SK-N-SH treated with all-trans-retinoic acid at 6 μM for 48 hours (cell line): ENCODE data around the gene OXER1.

Source experiments
- CREB5 ChIP-seq: fragments of 250-450 bp; sonication (Bioruptor Pico); IDR thresholded peaks from 2 replicates; pipeline ENCODE4 v1.5.1; 2020; ENCODE audit warnings: low read depth, mild to moderate bottlenecking, moderate library complexity
- CSRNP3 ChIP-seq: fragments of 250-450 bp; sonication (Bioruptor Pico); IDR thresholded peaks from 2 replicates; pipeline ENCODE4 v1.5.1; 2021; ENCODE audit warnings: mild to moderate bottlenecking, moderate library complexity
- ESRRG ChIP-seq: fragments of 250-450 bp; sonication (Bioruptor Pico); IDR thresholded peaks from 2 replicates; pipeline ENCODE4 v1.6.1; 2021; ENCODE audit warnings: mild to moderate bottlenecking
- PATZ1 ChIP-seq: fragments of 250-450 bp; sonication (Bioruptor Pico); IDR thresholded peaks from 2 replicates; pipeline ENCODE4 v1.8.0; 2020; ENCODE audit warnings: mild to moderate bottlenecking, moderate library complexity, borderline replicate concordance
- PPARA ChIP-seq: fragments of 250-450 bp; sonication (Bioruptor Pico); IDR thresholded peaks from 2 replicates; pipeline ENCODE4 v1.5.0; 2020; ENCODE audit warnings: mild to moderate bottlenecking, borderline replicate concordance
- RARB ChIP-seq: fragments of 250-450 bp; sonication (Bioruptor Pico); IDR thresholded peaks from 2 replicates; pipeline ENCODE4 v1.8.0; 2021; ENCODE audit warnings: mild to moderate bottlenecking, moderate library complexity
- ZFP3 ChIP-seq: fragments of 250-450 bp; sonication (Bioruptor Pico); IDR thresholded peaks from 2 replicates; pipeline ENCODE4 v1.5.0; 2020; ENCODE audit warnings: mild to moderate bottlenecking, moderate library complexity
- ZNF8 ChIP-seq: fragments of 450-650 bp; formaldehyde crosslinking; IDR thresholded peaks from 2 replicates; pipeline ENCODE4 v1.5.0; 2020; ENCODE audit warnings: mild to moderate bottlenecking, moderate library complexity

DNA sequence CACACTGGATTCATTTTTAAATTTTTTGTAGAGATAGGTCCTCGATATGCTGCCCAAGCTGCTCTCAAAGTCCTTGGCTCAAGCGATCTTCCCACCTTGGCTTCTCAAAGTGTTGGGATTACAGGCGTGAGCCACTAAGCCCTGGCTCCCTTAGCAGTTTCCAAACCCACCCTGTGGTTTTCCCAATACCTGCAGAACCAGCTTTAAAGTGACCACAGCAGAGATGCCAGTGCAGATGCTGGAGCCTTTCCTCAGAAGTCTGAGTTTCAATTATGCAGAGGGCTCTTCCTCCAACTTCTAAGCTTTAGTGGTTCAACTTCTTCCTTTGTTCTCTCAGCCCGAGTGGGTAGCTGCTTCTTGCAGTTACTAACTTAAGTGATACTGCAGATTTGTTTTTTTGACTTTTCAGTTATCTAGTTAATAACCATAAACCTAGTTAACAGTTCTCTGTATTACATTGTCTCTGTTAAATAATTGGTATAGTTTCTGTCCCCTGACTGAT is 36.6 kb upstream of the OXER1 start:
- TF ChIP-seq ZFP3 (CRISPR knock-in tag) (no peak), PATZ1 (no peak), ESRRG (CRISPR knock-in tag) (no peak), ZNF8 (CRISPR knock-in tag) (no peak), RARB (no peak), CSRNP3 (CRISPR knock-in tag) (no peak), CREB5 (CRISPR knock-in tag) (no peak), PPARA (CRISPR knock-in tag) (no peak)
